PFSK-1 (cell line): ENCODE data around the gene DIPK1B.

ENCODE experiments used
- FOXP2 ChIP-seq: optimal IDR thresholded peaks from 2 replicates; pipeline ENCODE3; 2011; ENCODE audit warnings: borderline replicate concordance, control low read depth, inconsistent platforms; ENCODE audit not compliant: insufficient read depth; ENCODE audit errors: extremely low read length, extremely low read depth
- POLR2AphosphoS5 ChIP-seq: IDR thresholded peaks from 2 replicates; pipeline ENCODE4 v1.6.1; 2012; ENCODE audit warnings: low read depth, mild to moderate bottlenecking, control low read depth, low read length, moderate library complexity
- REST ChIP-seq, 2 experiments: IDR thresholded peaks; 2 replicates each; pipeline versions ENCODE4 v1.6.1 to v1.8.0; 2011 to 2012; ENCODE audit warnings: low read depth in 2 of 2, low read length in 2 of 2, control low read depth in 1 of 2, inconsistent platforms in 1 of 2, mild to moderate bottlenecking in 1 of 2, moderate library complexity in 1 of 2; ENCODE audit not compliant: insufficient read depth in 1 of 2
- SIN3A ChIP-seq: IDR thresholded peaks from 2 replicates; pipeline ENCODE4 v1.6.1; 2012; ENCODE audit warnings: mild to moderate bottlenecking, low read length, moderate library complexity, borderline replicate concordance; ENCODE audit not compliant: insufficient read depth
- TAF1 ChIP-seq: IDR thresholded peaks from 2 replicates; pipeline ENCODE4 v1.6.1; 2012; ENCODE audit warnings: low read length, control low read depth, borderline replicate concordance; ENCODE audit not compliant: insufficient read depth

GRCh38 chr9:136757328-136757727 is 45.0 kb downstream of the DIPK1B start:
- no peak for TF ChIP-seq REST (IDR thresholded peaks at IDR 0.05; ENCODE audit: insufficient read depth in 1 of 2, low read depth in 2 of 2, low read length in 2 of 2)
- TF ChIP-seq TAF1, result no peak
- TF ChIP-seq POLR2AphosphoS5, result no peak
- TF ChIP-seq SIN3A, result no peak
- TF ChIP-seq FOXP2, result no peak
